ELR (cell line): ENCODE results near the gene C6orf132.
"Not testable (repeated sequence)": the region's sequence is repeated elsewhere in the genome, so short reads cannot be mapped to it uniquely, and the experiment has no call there.

Experiments used
- DNase-seq: peaks from one replicate; pipeline ENCODE4 v3.0.0-alpha.2; 2015; ENCODE audit warnings: low read depth

C6orf132 gene, protein sequence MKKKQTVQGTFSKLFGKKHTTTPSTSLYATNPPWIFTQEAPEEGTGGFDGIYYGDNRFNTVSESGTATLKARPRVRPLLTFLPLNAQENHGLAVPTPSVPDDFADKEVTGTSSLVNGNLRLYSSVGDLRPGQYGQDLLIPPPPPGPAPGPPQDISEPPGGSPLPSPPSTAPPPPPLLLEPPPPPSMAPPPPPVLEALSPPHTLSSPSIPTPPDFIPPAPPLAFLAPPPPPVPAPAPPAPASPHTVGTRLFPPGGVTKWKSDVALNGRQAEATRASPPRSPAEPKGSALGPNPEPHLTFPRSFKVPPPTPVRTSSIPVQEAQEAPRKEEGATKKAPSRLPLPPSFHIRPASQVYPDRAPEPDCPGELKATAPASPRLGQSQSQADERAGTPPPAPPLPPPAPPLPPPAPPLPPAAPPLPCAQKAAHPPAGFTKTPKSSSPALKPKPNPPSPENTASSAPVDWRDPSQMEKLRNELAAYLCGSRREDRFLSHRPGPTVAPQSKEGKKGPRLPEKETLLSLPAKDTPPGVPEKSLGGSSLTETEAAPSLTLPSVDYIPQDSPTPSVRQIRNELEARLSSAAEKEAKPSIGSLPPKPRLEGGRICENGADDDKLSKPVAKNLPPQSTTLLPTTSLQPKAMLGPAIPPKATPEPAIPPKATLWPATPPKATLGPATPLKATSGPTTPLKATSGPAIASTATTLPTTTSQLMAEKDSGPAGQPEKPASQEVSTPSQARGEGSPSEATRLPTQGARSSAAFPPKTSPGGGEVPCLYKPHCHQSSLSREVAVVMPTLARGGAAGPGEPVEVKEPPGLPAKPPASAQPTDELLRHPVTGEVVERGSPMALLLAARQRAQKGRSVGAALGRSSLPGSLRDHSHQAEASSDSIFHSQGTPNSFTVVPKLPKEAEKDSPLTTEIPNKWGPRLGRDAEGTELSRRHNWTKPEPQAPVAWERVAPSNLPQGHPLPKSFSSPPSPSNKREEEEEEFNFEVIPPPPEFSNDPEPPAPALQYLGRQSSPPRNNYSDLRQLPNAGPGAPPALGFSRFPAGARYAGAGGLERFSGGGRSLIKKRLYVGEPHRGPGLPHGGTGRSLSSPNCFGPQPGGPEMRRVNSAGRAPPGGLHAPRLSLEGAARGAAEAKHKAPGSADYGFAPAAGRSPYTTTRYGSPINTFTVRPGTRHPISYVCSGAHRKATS

DNA sequence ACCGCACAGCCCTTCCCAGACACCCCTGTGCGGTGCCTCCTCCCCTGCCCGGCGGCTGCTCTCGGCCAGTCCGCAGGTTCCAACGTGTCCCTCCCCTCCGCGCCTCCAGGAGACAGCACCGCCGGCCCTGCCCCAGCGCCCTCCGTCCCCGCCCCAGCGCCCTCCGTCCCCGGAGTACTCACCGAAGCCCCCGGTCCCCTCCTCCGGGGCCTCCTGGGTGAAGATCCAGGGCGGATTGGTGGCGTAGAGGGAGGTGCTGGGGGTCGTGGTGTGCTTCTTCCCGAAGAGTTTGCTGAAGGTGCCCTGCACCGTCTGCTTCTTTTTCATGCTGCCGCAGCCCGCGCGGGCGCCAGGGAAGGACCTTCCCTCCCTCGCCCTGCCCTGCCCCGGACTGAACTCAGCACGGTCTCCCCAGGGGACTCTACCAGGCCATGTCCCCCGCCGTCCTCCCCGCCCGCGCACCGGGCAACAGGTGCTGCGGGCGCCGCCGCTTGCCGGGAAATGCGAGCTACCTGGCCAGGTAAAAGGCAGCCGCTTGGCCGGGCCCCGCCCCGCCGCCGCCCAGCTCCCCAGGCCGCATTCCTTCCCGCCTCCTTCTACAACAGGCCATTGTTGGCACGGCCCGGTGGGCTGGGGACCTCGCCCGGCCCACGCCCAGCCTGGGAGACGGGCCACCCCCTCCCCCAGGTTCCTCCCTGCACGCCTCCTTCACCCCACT, at the start of gene C6orf132:
Gene C6orf132, minus strand, starts transcription at position 503 of the 718 bp plus-strand sequence. Its CDS starts 176 bp downstream, at position 327.
- peak; percentile 50 for DNase-seq

- peak; percentile 50 for DNase-seq
Observed at GRCh38 chr6:42190554-42191183, 48.2 kb upstream of the C6orf132 start.

DNA sequence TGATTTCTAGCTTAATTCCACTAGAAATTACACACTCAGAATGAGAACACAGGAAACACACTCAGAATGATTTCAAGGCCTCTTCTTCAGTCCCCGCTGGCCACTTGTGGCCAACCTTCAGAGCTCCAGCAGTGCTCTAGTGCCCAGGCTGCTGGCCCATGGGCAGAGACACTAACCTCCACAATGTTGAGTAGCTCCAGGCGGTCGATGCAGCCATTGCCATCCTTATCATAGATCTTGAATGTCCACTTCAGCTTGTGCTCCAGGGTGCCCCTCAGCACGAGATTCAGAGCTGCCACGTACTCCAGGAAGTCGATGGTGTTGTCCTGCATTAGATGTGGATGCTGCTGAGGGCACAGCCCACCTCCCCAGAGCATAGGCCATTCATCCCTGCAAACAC, 46.0 kb upstream of the C6orf132 start:
- DNase-seq, result no peak

DNA sequence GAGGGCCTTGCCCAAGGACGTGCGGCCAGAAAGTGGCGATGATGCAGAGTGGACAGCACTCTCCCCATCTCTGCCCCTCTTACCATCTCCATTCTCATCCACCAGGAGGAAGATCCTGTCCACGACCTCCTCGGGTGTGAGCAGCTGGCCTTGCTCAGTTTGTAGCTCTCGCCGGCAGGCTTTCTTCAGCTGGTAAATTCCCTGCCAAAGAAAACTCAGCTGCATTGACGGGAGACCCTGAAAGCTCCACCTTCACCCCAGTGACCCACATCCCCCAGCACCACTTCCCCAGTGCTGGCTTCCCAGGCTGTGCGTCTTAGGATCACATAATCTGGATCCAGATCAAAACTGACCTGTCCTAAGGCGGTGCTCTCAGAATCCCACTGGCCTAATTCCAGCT, 43.2 kb upstream of the C6orf132 start:
- DNase-seq, result no peak

GRCh38 chr6:42184475-42184874, 42.1 kb upstream of the C6orf132 start:
- DNase-seq, result no peak

GRCh38 chr6:42182101-42182500, 39.7 kb upstream of the C6orf132 start:
- no peak for DNase-seq

GRCh38 chr6:42179945-42180313, 37.5 kb upstream of the C6orf132 start:
- peak; percentile 77 for DNase-seq

- DNase-seq, result no peak
Observed at GRCh38 chr6:42179261-42179944, 37.0 kb upstream of the C6orf132 start.

DNA sequence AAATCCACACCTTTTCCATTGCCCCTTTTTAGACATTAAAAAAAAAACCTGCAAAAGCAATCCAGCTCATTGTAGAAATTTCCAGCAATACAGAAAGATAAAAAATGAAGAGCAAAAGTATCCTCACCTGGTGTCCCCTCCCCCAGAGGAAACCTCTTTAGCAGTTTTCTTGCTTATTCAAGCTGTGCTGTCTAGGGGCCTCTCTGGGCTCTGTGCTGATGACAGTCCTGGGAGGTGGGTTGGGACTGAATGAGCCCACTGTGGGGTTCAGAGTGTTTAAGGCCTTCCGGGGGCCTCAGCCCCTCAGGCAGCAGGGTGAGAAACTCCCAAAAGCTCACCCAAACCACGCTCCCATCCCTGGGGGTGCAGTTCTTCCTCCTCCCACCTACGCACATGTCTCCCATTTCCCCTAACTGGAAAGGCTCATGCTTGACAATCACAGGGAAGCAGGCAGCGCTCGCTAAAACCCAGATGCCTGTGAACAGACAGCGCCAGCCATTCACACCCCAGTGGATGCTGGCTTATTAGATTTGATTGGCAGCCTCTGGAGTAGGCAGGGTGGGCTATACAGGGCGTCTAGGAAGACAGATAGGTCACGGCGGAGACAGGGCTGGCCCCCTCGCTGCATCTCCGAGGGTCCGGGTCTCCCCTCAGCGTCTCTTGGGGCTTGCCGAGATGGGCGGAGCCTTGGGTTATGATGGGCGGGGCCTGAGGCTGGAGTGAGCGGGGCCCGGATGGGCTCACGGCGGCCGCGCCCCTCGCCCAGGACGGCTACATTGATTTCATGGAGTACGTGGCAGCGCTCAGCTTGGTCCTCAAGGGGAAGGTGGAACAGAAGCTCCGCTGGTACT, 35.3 kb upstream of the C6orf132 start:
- no peak for DNase-seq

- DNase-seq, result no peak
Observed at GRCh38 chr6:42176981-42177380, 34.6 kb upstream of the C6orf132 start.

GRCh38 chr6:42175860-42176259, 33.4 kb upstream of the C6orf132 start:
- DNase-seq, result peak; percentile 29

DNA sequence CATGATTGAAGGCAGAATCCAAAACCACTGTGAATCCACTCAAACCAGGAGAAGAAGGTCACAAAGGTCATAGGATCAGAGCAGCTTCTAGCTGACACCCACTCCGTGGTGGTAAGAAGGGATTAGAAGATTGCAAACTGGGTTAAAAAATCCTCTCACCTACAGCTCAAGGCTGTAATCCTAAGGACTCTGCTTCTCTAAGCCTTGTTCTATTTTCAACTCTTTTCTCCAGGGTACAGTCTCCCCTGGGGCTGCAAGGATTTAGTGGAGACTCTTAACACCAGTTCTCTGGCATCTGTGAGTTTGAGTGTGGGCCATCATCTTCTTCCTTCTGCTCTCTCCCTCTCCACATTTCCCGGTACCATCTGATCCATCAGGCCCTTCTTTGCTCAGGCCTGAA, 30.7 kb upstream of the C6orf132 start, which contains the start of gene GUCA1A:
Gene GUCA1A, plus strand, starts transcription at position 264 of the 400 bp plus-strand sequence. CDS start 250 bp downstream, outside the sequence.
- DNase-seq, result no peak

DNA sequence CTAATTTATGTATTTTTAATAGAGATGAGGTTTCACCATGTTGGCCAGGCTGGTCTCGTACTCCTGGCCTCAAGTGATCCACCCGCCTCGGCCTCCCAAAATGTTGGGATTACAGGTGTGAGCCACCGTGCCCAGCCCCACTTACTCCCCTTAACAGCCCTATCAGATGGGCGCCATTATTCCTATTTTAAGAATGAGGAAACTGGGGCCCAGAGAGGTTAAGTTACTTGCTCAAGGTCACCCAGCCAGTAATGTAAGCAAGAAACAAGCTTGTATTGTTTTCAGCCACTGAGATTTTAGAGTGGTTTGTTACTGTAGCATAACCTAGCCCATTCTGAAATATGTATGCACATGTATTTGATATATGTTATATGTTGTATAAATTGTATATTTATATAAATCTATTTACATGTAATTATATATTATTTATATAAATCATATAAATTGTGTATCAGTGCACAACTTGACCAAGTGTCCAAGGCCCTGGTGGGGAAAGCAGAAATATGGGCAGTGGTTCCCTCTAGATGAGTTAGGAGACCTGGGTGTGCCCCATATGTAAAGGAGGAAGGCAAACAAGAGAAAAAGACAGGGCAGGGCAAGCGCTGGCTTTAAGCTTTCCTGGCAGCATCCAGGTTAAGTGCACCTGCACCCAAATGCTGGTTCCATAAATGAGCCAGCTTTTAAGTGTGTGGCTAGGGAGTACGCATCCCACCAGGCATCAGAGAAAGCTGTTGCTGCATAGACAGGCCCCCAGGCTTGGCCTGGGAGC, 29.6 kb upstream of the C6orf132 start:
- no peak for DNase-seq

DNA sequence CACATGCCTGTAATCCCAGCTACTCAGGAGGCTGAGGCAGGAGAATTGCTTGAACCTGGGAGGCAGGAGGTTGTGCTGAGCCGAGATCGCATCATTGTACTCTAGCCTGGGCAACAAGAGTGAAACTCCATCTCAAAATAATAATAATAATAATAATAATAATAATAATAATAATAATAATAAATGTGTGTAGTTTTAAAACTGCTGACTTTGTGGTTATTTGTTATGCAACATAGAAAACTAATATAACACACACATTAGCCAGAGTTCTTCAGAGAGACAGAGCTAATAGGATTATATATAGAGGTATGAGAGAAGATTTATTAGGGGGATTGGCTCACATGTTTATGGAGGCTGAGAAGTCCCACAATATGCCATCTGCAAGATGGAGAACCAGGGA, 27.4 kb upstream of the C6orf132 start:
- not testable (repeated sequence) for DNase-seq

DNA sequence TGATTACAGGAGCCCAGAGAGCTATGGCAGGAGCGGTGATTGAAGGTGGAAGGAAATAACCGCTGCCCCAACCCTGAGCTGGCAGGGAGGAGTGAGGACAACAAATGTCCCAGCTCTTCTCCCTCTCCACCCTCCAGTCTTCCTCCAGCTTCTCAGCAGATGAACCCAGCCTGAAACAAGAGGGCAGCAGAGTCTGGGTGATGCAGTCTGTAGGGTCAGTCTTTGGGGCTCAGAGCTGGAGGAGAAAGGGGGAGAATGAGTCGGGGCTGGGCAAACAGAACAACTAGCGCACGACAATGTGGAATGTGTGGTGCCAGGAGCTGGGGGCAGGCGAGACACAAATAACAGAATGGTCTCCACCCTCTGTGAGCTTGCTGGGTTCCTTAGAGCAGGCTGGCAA, 26.2 kb upstream of the C6orf132 start:
- DNase-seq, result no peak

DNA sequence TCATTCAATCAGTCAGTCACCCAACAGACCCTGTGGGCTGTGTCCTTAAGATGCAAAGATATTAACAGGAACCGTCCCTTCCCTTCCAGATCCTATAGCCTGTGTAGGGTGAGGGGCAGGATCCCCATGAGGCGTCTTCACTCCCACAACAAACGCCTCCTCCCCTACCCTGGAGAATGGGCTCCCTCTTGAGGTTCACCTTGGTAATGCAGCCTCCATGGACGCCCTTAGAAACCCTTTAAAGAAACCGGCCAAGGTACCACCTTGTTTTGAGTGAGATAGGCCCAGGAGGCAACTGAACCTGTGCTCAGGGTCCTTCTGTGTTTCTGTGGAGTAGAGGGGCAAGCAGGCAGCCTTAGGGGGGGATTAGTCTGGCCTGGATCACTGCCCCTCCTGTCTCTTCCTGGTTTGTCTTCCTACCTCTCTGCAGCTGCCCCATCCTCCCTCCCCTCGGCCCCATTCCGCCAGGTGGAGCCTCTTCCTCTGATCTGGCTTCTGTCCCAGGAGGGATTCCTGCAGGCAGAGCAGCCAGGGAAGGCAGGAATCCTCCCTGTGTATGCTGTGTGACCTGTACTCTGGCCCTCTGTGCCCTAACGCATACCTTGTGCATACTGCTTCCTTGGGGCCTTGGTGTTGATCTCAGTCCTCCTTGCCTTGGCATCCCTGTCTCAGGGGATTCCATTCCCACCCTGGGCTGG, 24.2 kb upstream of the C6orf132 start:
- DNase-seq, result peak; percentile 77

- DNase-seq, result peak; percentile 23
Observed at GRCh38 chr6:42165016-42165415, 22.6 kb upstream of the C6orf132 start.

GRCh38 chr6:42163981-42164380, 21.6 kb upstream of the C6orf132 start:
- DNase-seq, result no peak
